Right atrium auricular region (tissue), 2 donors: ENCODE data around the gene S1PR2. TPM values are rescaled to one million over a fixed set of nuclear protein-coding genes. Genes with fewer than 3 reads are reported as not detected.

Source experiments
- DNase-seq: peaks from one replicate; pipeline ENCODE4 v3.0.0-alpha.2; 2019; ENCODE audit warnings: low spot score
- H3K27ac ChIP-seq, 2 donors: fragments of 200-600 bp; sonication (generic); 1 replicate in 1 of 2; 2 replicates in 1 of 2; pipeline ENCODE4 v1.5.1; 2016 to 2019
- H3K27me3 ChIP-seq, 2 donors: fragments of 200-600 bp; sonication (generic); one replicate each; pipeline versions ENCODE4 v1.5.1 to v1.6.0; 2017 to 2019
- H3K36me3 ChIP-seq: fragments of 200-600 bp; sonication (generic); one replicate; pipeline ENCODE4 v1.5.1; 2016
- H3K4me1 ChIP-seq, 2 donors: fragments of 200-600 bp; sonication (generic); one replicate each; pipeline versions ENCODE4 v1.5.1 to v1.6.0; 2017 to 2019
- H3K4me3 ChIP-seq, 2 donors: fragments of 200-600 bp; sonication (generic); 1 replicate in 1 of 2; 2 replicates in 1 of 2; pipeline ENCODE4 v1.5.1; 2017 to 2019; ENCODE audit warnings: mild to moderate bottlenecking in 1 of 2, moderate library complexity in 1 of 2
- H3K9me3 ChIP-seq, 2 donors: fragments of 200-600 bp; sonication (generic); one replicate each; pipeline ENCODE4 v1.5.1; 2019
- CTCF ChIP-seq, 2 donors: fragments of 200-600 bp; sonication (generic); IDR thresholded peaks; one replicate each; pipeline ENCODE4 v1.5.1; 2019; ENCODE audit warnings: antibody characterized with exemption in 2 of 2
- total RNA-seq, 2 donors: library from RNA; depleted of rRNA; stranded (reverse); fragments of >200 nt; gene quantifications; one replicate each; pipeline ENCODE4 v1.1.0, GENCODE V29; 2016

S1PR2 gene
- total RNA-seq, 2 donors from 2014 or later: 4.3 to 14.7 TPM

- no peak for TF ChIP-seq CTCF (IDR thresholded peaks at IDR 0.05)
- DNase-seq: no peak
- Histone ChIP-seq H3K36me3 (no peaks in the 10 kb centered on the region), H3K9me3 (no peaks in the 10 kb centered on the region), H3K4me3 (no peak overlapping the region), H3K27ac (no peak overlapping the region), H3K4me1 (peaks cover 0 to 30% of the 10 kb centered on the region in 2 donors), H3K27me3 (peaks cover 0 to 5% of the 10 kb centered on the region in 2 donors)
Observed at GRCh38 chr19:10266706-10267105, 35.6 kb upstream of the S1PR2 start.

GRCh38 chr19:10262771-10263170, 31.6 kb upstream of the S1PR2 start:
- TF ChIP-seq CTCF (IDR thresholded peaks at IDR 0.05): no peak
- no peaks in the 10 kb centered on the region for H3K27me3 ChIP-seq
- H3K36me3 ChIP-seq: peaks cover 18% of the 10 kb centered on the region
- no peak overlapping the region for H3K27ac ChIP-seq
- no peaks in the 10 kb centered on the region for H3K9me3 ChIP-seq
- DNase-seq: no peak
- no peak overlapping the region for H3K4me3 ChIP-seq
- peaks cover 0 to 12% of the 10 kb centered on the region in 2 donors for H3K4me1 ChIP-seq

- H3K9me3 ChIP-seq: no peaks in the 10 kb centered on the region
Observed at GRCh38 chr19:10260141-10260584, 29.0 kb upstream of the S1PR2 start.

GRCh38 chr19:10259162-10259905, 28.2 kb upstream of the S1PR2 start:
- no peak overlapping the region for H3K27ac ChIP-seq

More at GRCh38 chr19:10260141-10260584, 29.0 kb upstream of the S1PR2 start:
- H3K27ac ChIP-seq: no peak overlapping the region
- H3K4me3 ChIP-seq: no peak overlapping the region
- peaks cover 43% of the 10 kb centered on the region for H3K36me3 ChIP-seq
- TF ChIP-seq CTCF (IDR thresholded peaks at IDR 0.05): no peak
- no peaks in the 10 kb centered on the region for H3K27me3 ChIP-seq
- H3K4me1 ChIP-seq: peaks cover 0 to 7% of the 10 kb centered on the region in 2 donors
- no peak for DNase-seq

GRCh38 chr19:10258080-10258710, 27.1 kb upstream of the S1PR2 start:
- Histone ChIP-seq H3K36me3 (peaks cover 55% of the 10 kb centered on the region), H3K9me3 (no peaks in the 10 kb centered on the region), H3K4me3 (no peak overlapping the region), H3K27ac (no peak overlapping the region), H3K4me1 (peaks cover 0 to 7% of the 10 kb centered on the region in 2 donors), H3K27me3 (no peaks in the 10 kb centered on the region)
- DNase-seq: no peak
- no peak for TF ChIP-seq CTCF (IDR thresholded peaks at IDR 0.05)

More at GRCh38 chr19:10259162-10259905, 28.2 kb upstream of the S1PR2 start:
- H3K36me3 ChIP-seq: peaks cover 51% of the 10 kb centered on the region
- peak; percentile 87 for DNase-seq
- H3K4me3 ChIP-seq: no peak overlapping the region
- H3K27me3 ChIP-seq: no peaks in the 10 kb centered on the region
- no peaks in the 10 kb centered on the region for H3K9me3 ChIP-seq
- peak; percentile 57 to 72 for TF ChIP-seq CTCF (IDR thresholded peaks at IDR 0.05)
- H3K4me1 ChIP-seq: peaks cover 0 to 7% of the 10 kb centered on the region in 2 donors
